GM12878 (cell line): ENCODE measurements around the gene ZCCHC2.

Experiments used
- CHD2 ChIP-seq: IDR thresholded peaks from 2 replicates; pipeline ENCODE4 v1.6.1; 2011; ENCODE audit warnings: low read depth, low read length, improper control_type of control experiment, borderline replicate concordance
- EZH2 ChIP-seq: IDR thresholded peaks from 2 replicates; pipeline ENCODE4 v1.6.1; 2012; ENCODE audit warnings: low read depth, mild to moderate bottlenecking, control low read depth, inconsistent platforms, low read length, borderline replicate concordance; ENCODE audit not compliant: control insufficient read depth
- SRF ChIP-seq, 2 experiments: IDR thresholded peaks; 2 replicates each; pipeline ENCODE4 v1.6.1; 2011; ENCODE audit warnings: low read depth in 2 of 2, low read length in 2 of 2, mild to moderate bottlenecking in 1 of 2, moderate library complexity in 1 of 2
- TF ChIP-seq, protein P1 (sequence below): IDR thresholded peaks from 2 replicates; pipeline ENCODE4 v1.6.1; 2012; ENCODE audit warnings: mild to moderate bottlenecking, low read depth, low read length
- TF ChIP-seq, protein P2 (sequence below), 3 experiments: IDR thresholded peaks in 2 of 3; conservative IDR thresholded peaks in 1 of 3; 2 replicates each; pipeline ENCODE4 v1.5.1; 2011; ENCODE audit warnings: low read depth in 3 of 3, low read length in 3 of 3, mild to moderate bottlenecking in 3 of 3, control low read depth in 2 of 3, moderate library complexity in 2 of 3, inconsistent platforms in 1 of 3, mixed read lengths in 1 of 3; ENCODE audit not compliant: control insufficient read depth in 2 of 3, insufficient read depth in 1 of 3; ENCODE audit errors: extremely low read depth in 1 of 3

- no peak for TF ChIP-seq SRF (IDR thresholded peaks at IDR 0.05; ENCODE audit: low read depth in 2 of 2, low read length in 2 of 2)
- TF ChIP-seq EZH2 = no peak
- TF ChIP-seq CHD2 = no peak
- TF ChIP-seq, protein P1, sequence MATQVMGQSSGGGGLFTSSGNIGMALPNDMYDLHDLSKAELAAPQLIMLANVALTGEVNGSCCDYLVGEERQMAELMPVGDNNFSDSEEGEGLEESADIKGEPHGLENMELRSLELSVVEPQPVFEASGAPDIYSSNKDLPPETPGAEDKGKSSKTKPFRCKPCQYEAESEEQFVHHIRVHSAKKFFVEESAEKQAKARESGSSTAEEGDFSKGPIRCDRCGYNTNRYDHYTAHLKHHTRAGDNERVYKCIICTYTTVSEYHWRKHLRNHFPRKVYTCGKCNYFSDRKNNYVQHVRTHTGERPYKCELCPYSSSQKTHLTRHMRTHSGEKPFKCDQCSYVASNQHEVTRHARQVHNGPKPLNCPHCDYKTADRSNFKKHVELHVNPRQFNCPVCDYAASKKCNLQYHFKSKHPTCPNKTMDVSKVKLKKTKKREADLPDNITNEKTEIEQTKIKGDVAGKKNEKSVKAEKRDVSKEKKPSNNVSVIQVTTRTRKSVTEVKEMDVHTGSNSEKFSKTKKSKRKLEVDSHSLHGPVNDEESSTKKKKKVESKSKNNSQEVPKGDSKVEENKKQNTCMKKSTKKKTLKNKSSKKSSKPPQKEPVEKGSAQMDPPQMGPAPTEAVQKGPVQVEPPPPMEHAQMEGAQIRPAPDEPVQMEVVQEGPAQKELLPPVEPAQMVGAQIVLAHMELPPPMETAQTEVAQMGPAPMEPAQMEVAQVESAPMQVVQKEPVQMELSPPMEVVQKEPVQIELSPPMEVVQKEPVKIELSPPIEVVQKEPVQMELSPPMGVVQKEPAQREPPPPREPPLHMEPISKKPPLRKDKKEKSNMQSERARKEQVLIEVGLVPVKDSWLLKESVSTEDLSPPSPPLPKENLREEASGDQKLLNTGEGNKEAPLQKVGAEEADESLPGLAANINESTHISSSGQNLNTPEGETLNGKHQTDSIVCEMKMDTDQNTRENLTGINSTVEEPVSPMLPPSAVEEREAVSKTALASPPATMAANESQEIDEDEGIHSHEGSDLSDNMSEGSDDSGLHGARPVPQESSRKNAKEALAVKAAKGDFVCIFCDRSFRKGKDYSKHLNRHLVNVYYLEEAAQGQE = no peak
- TF ChIP-seq, protein P2, sequence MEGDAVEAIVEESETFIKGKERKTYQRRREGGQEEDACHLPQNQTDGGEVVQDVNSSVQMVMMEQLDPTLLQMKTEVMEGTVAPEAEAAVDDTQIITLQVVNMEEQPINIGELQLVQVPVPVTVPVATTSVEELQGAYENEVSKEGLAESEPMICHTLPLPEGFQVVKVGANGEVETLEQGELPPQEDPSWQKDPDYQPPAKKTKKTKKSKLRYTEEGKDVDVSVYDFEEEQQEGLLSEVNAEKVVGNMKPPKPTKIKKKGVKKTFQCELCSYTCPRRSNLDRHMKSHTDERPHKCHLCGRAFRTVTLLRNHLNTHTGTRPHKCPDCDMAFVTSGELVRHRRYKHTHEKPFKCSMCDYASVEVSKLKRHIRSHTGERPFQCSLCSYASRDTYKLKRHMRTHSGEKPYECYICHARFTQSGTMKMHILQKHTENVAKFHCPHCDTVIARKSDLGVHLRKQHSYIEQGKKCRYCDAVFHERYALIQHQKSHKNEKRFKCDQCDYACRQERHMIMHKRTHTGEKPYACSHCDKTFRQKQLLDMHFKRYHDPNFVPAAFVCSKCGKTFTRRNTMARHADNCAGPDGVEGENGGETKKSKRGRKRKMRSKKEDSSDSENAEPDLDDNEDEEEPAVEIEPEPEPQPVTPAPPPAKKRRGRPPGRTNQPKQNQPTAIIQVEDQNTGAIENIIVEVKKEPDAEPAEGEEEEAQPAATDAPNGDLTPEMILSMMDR (IDR thresholded peaks at IDR 0.05 in 2 of 3, conservative IDR thresholded peaks at IDR 0.05 in 1 of 3; ENCODE audit: control insufficient read depth in 2 of 3, extremely low read depth in 1 of 3, insufficient read depth in 1 of 3, low read depth in 3 of 3, low read length in 3 of 3) = no peak
Measured at GRCh38 chr18:62612289-62612645, 89.4 kb downstream of the ZCCHC2 start.
